ENCODE results near the gene ANKZF1. TPM values are rescaled to one million over a fixed set of nuclear protein-coding genes. Genes with fewer than 3 reads are reported as not detected.

The ANKZF1 gene
- total RNA-seq, 2 donors from 2014 or later = 92.5 to 93.5 TPM

GRCh38 chr2:219266232-219266631 lies 36.6 kb downstream of the ANKZF1 start:
- no peak for DNase-seq
- no peak overlapping the region for H3K27ac Mint-ChIP-seq
- H3K36me3 Mint-ChIP-seq (ENCODE audit: low read depth) = no peaks in the 10 kb centered on the region
- H3K9me3 ChIP-seq (ENCODE audit: control insufficient read depth, low read length, poor library complexity, severe bottlenecking) = no peaks in the 10 kb centered on the region
- no peak for ATAC-seq
- H3K4me3 Mint-ChIP-seq = no peak overlapping the region
- peaks cover 10% of the 10 kb centered on the region for H3K27me3 Mint-ChIP-seq
- H3K4me1 Mint-ChIP-seq = peaks cover 4% of the 10 kb centered on the region

- DNase-seq (no peak), ATAC-seq (no peak)
- H3K27ac Mint-ChIP-seq = no peak overlapping the region
- no peaks in the 10 kb centered on the region for H3K36me3 Mint-ChIP-seq (ENCODE audit: low read depth)
- peaks cover 10% of the 10 kb centered on the region for H3K27me3 Mint-ChIP-seq
- no peaks in the 10 kb centered on the region for H3K4me1 Mint-ChIP-seq
- no peaks in the 10 kb centered on the region for H3K9me3 ChIP-seq (ENCODE audit: control insufficient read depth, low read length, poor library complexity, severe bottlenecking)
- H3K4me3 Mint-ChIP-seq = no peak overlapping the region
These were observed 37.3 kb downstream of the ANKZF1 start for GRCh38 chr2:219266886-219267285.

- H3K27ac Mint-ChIP-seq = no peak overlapping the region
- peaks cover 9% of the 10 kb centered on the region for H3K27me3 Mint-ChIP-seq
- no peaks in the 10 kb centered on the region for H3K9me3 ChIP-seq (ENCODE audit: control insufficient read depth, low read length, poor library complexity, severe bottlenecking)
- ATAC-seq = no peak
- no peak overlapping the region for H3K4me3 Mint-ChIP-seq
- H3K36me3 Mint-ChIP-seq (ENCODE audit: low read depth) = no peaks in the 10 kb centered on the region
- DNase-seq = no peak
- H3K4me1 Mint-ChIP-seq = no peaks in the 10 kb centered on the region
These were observed 38.7 kb downstream of the ANKZF1 start for GRCh38 chr2:219268294-219268693.

- no peak for ATAC-seq
- H3K4me3 Mint-ChIP-seq = no peak overlapping the region
- DNase-seq = no peak
- H3K9me3 ChIP-seq (ENCODE audit: control insufficient read depth, low read length, poor library complexity, severe bottlenecking) = no peaks in the 10 kb centered on the region
- H3K4me1 Mint-ChIP-seq = no peaks in the 10 kb centered on the region
- H3K27ac Mint-ChIP-seq = peak overlapping the region; percentile 32
- H3K36me3 Mint-ChIP-seq (ENCODE audit: low read depth) = no peaks in the 10 kb centered on the region
- peaks cover 9% of the 10 kb centered on the region for H3K27me3 Mint-ChIP-seq
These were observed 39.9 kb downstream of the ANKZF1 start for GRCh38 chr2:219269362-219270054.

- ATAC-seq = no peak
These were observed 40.4 kb downstream of the ANKZF1 start for GRCh38 chr2:219270055-219270372.

GRCh38 chr2:219271021-219271420 lies 41.4 kb downstream of the ANKZF1 start:
- Mint-ChIP-seq H3K27ac (no peak overlapping the region), H3K4me3 (no peak overlapping the region), H3K4me1 (no peaks in the 10 kb centered on the region), H3K27me3 (peaks cover 9% of the 10 kb centered on the region), H3K36me3 (ENCODE audit: low read depth) (peaks cover 2% of the 10 kb centered on the region)
- no peak for ATAC-seq
- no peak for DNase-seq
- H3K9me3 ChIP-seq (ENCODE audit: control insufficient read depth, low read length, poor library complexity, severe bottlenecking) = no peaks in the 10 kb centered on the region

More at GRCh38 chr2:219270055-219270372, 40.4 kb downstream of the ANKZF1 start:
- no peak for DNase-seq
- Mint-ChIP-seq H3K27me3 (peaks cover 9% of the 10 kb centered on the region), H3K4me1 (no peaks in the 10 kb centered on the region), H3K4me3 (no peak overlapping the region), H3K27ac (peak overlapping the region; percentile 32), H3K36me3 (ENCODE audit: low read depth) (peaks cover 2% of the 10 kb centered on the region)
- no peaks in the 10 kb centered on the region for H3K9me3 ChIP-seq (ENCODE audit: control insufficient read depth, low read length, poor library complexity, severe bottlenecking)

GRCh38 chr2:219272356-219272755 lies 42.8 kb downstream of the ANKZF1 start:
- no peak overlapping the region for H3K4me3 Mint-ChIP-seq
- no peaks in the 10 kb centered on the region for H3K9me3 ChIP-seq (ENCODE audit: control insufficient read depth, low read length, poor library complexity, severe bottlenecking)
- H3K36me3 Mint-ChIP-seq (ENCODE audit: low read depth) = peaks cover 2% of the 10 kb centered on the region
- ATAC-seq (no peak), DNase-seq (no peak)
- peak overlapping the region; percentile 6 for H3K27ac Mint-ChIP-seq
- peaks cover 9% of the 10 kb centered on the region for H3K27me3 Mint-ChIP-seq
- peaks cover 3% of the 10 kb centered on the region for H3K4me1 Mint-ChIP-seq

GRCh38 chr2:219272995-219273394 lies 43.4 kb downstream of the ANKZF1 start:
- no peaks in the 10 kb centered on the region for H3K9me3 ChIP-seq (ENCODE audit: control insufficient read depth, low read length, poor library complexity, severe bottlenecking)
- Mint-ChIP-seq H3K4me1 (peaks cover 10% of the 10 kb centered on the region), H3K27me3 (peaks cover 9% of the 10 kb centered on the region), H3K27ac (no peak overlapping the region), H3K4me3 (no peak overlapping the region), H3K36me3 (ENCODE audit: low read depth) (peaks cover 2% of the 10 kb centered on the region)
- DNase-seq (no peak), ATAC-seq (no peak)

GRCh38 chr2:219273937-219274336 lies 44.3 kb downstream of the ANKZF1 start:
- H3K4me1 Mint-ChIP-seq = peaks cover 17% of the 10 kb centered on the region
- peaks cover 9% of the 10 kb centered on the region for H3K27me3 Mint-ChIP-seq
- no peak overlapping the region for H3K27ac Mint-ChIP-seq
- H3K9me3 ChIP-seq (ENCODE audit: control insufficient read depth, low read length, poor library complexity, severe bottlenecking) = no peaks in the 10 kb centered on the region
- peaks cover 2% of the 10 kb centered on the region for H3K36me3 Mint-ChIP-seq (ENCODE audit: low read depth)
- H3K4me3 Mint-ChIP-seq = no peak overlapping the region
- no peak for DNase-seq
- ATAC-seq = no peak

GRCh38 chr2:219274361-219274921 lies 44.8 kb downstream of the ANKZF1 start:
- Mint-ChIP-seq H3K36me3 (ENCODE audit: low read depth) (peaks cover 2% of the 10 kb centered on the region), H3K4me3 (no peak overlapping the region), H3K27me3 (peaks cover 9% of the 10 kb centered on the region), H3K4me1 (peaks cover 18% of the 10 kb centered on the region), H3K27ac (no peak overlapping the region)
- ATAC-seq (no peak), DNase-seq (no peak)
- H3K9me3 ChIP-seq (ENCODE audit: control insufficient read depth, low read length, poor library complexity, severe bottlenecking) = no peaks in the 10 kb centered on the region

GRCh38 chr2:219277703-219278654 lies 48.4 kb downstream of the ANKZF1 start:
- Mint-ChIP-seq H3K4me3 (peak overlapping the region; percentile 97), H3K27me3 (no peaks in the 10 kb centered on the region), H3K27ac (peak overlapping the region; percentile 96), H3K36me3 (ENCODE audit: low read depth) (peaks cover 6% of the 10 kb centered on the region), H3K4me1 (peaks cover 26% of the 10 kb centered on the region)
- DNase-seq = peak; percentile 53 to 65 (median 65)
- H3K9me3 ChIP-seq (ENCODE audit: control insufficient read depth, low read length, poor library complexity, severe bottlenecking) = no peaks in the 10 kb centered on the region
- ATAC-seq = no peak

- H3K9me3 ChIP-seq (ENCODE audit: control insufficient read depth, low read length, poor library complexity, severe bottlenecking) = no peaks in the 10 kb centered on the region
- Mint-ChIP-seq H3K27me3 (no peaks in the 10 kb centered on the region), H3K4me3 (peak overlapping the region; percentile 97), H3K4me1 (peaks cover 28% of the 10 kb centered on the region), H3K27ac (peak overlapping the region; percentile 96), H3K36me3 (ENCODE audit: low read depth) (peaks cover 8% of the 10 kb centered on the region)
- no peak for DNase-seq
- ATAC-seq = no peak
These were observed 49.1 kb downstream of the ANKZF1 start for GRCh38 chr2:219278655-219279150.
